IMR-90 (cell line): ENCODE data around the gene MLLT10. TPM values are rescaled to one million over a fixed set of nuclear protein-coding genes. Genes with fewer than 3 reads are reported as not detected.
A peak's percentile ranks its signal among the peaks of the same experiment; 100 is the strongest.

Experiments
- ATAC-seq: fragments of 200-7000 bp; cut with Tn5 transposase; 2 replicates; pipeline ENCODE4 v1.9.1; 2020; ENCODE audit warnings: low read depth, mild to moderate bottlenecking, moderate library complexity
- BruUV-seq: library from RNA; stranded (reverse); fragments of 400-500 nt; replicated peaks from 2 replicates; lab custom pipeline; 2021; lab: Mats Ljungman, UMichigan
- CTCF ChIA-PET: fragments of 300-600 bp; formaldehyde crosslinking; extraction: SDS; loops from one replicate; lab custom pipeline; 2021; ENCODE audit warnings: antibody characterized with exemption; lab: Yijun Ruan, JAX
- POLR2A ChIA-PET: fragments of 300-600 bp; sonication (Branson Sonifier 250); formaldehyde crosslinking; loops from one replicate; lab custom pipeline; 2022; ENCODE audit warnings: antibody characterized with exemption; ENCODE audit not compliant: unreplicated experiment; lab: Charles Lee
- DNase-seq: peaks from one replicate; pipeline ENCODE4 v3.0.0; 2013
- H2AFZ ChIP-seq: replicated peaks from 2 replicates; pipeline ENCODE3; 2013; ENCODE audit warnings: low read length, mild to moderate bottlenecking; ENCODE audit not compliant: poor library complexity
- H2AK5ac ChIP-seq: 2 replicates; pipeline ENCODE4 v1.6.1; 2013; ENCODE audit warnings: low read depth, low read length, inconsistent platforms
- H2AK9ac ChIP-seq: replicated peaks from 2 replicates; pipeline ENCODE3; 2013; ENCODE audit warnings: mild to moderate bottlenecking, low read depth, low read length, moderate library complexity; ENCODE audit not compliant: poor library complexity
- H2BK120ac ChIP-seq: 2 replicates; pipeline ENCODE4 v1.6.1; 2013; ENCODE audit warnings: low read depth, low read length, inconsistent platforms
- H2BK15ac ChIP-seq: 3 replicates; pipeline ENCODE4 v1.6.1; 2013; ENCODE audit warnings: low read depth, low read length, inconsistent platforms
- H2BK20ac ChIP-seq: 2 replicates; pipeline ENCODE4 v1.6.1; 2013; ENCODE audit warnings: low read depth, mild to moderate bottlenecking, inconsistent platforms, low read length, moderate library complexity
- H2BK5ac ChIP-seq: 2 replicates; pipeline ENCODE4 v1.6.1; 2013; ENCODE audit warnings: mild to moderate bottlenecking, low read depth, low read length, inconsistent platforms; ENCODE audit not compliant: poor library complexity, severe bottlenecking
- H3K14ac ChIP-seq: replicated peaks from 2 replicates; pipeline ENCODE4 v1.6.1; 2013; ENCODE audit warnings: low read depth, low read length, inconsistent platforms
- H3K18ac ChIP-seq: 2 replicates; pipeline ENCODE4 v1.6.1; 2013; ENCODE audit warnings: low read depth, low read length, control low read depth
- H3K23ac ChIP-seq: 2 replicates; pipeline ENCODE4 v1.6.1; 2013; ENCODE audit warnings: low read depth, low read length, inconsistent platforms
- H3K27ac ChIP-seq: 2 replicates; pipeline ENCODE4 v1.5.1; 2013; ENCODE audit warnings: mild to moderate bottlenecking, control low read depth, low read length; ENCODE audit not compliant: insufficient read depth
- H3K27me3 ChIP-seq: 2 replicates; pipeline ENCODE4 v1.6.1; 2013; ENCODE audit warnings: low read length; ENCODE audit not compliant: control insufficient read depth, insufficient read depth
- H3K36me3 ChIP-seq: 2 replicates; pipeline ENCODE4 v1.6.1; 2013; ENCODE audit warnings: low read length, mixed read lengths; ENCODE audit not compliant: control insufficient read depth, insufficient read depth
- H3K4ac ChIP-seq: 2 replicates; pipeline ENCODE4 v1.6.1; 2013; ENCODE audit warnings: low read depth, low read length, inconsistent platforms
- H3K4me1 ChIP-seq: 2 replicates; pipeline ENCODE4 v1.6.1; 2013; ENCODE audit warnings: low read length, mixed read lengths; ENCODE audit not compliant: control insufficient read depth, insufficient read depth
- H3K4me2 ChIP-seq: 2 replicates; pipeline ENCODE4 v1.6.1; 2013; ENCODE audit warnings: low read depth, mild to moderate bottlenecking, control low read depth, low read length, moderate library complexity
- H3K4me3 ChIP-seq: 2 replicates; pipeline ENCODE4 v1.5.1; 2013; ENCODE audit warnings: low read depth, mild to moderate bottlenecking, control low read depth, low read length, moderate library complexity; ENCODE audit not compliant: insufficient read depth
- H3K56ac ChIP-seq: 2 replicates; pipeline ENCODE4 v1.6.1; 2013; ENCODE audit warnings: low read length, inconsistent platforms; ENCODE audit not compliant: insufficient read depth; ENCODE audit errors: extremely low read depth
- H3K79me1 ChIP-seq, 2 experiments: 2 replicates each; pipeline ENCODE4 v1.6.1; 2013; ENCODE audit warnings: low read length in 2 of 2, inconsistent platforms in 1 of 2, low read depth in 1 of 2
- H3K9ac ChIP-seq: 2 replicates; pipeline ENCODE4 v1.6.1; 2013; ENCODE audit warnings: low read depth, low read length, control low read depth
- H3K9me1 ChIP-seq: 2 replicates; pipeline ENCODE4 v1.6.1; 2013; ENCODE audit warnings: low read length, inconsistent platforms; ENCODE audit not compliant: insufficient read depth
- H3K9me3 ChIP-seq: 2 replicates; pipeline ENCODE4 v1.6.1; 2013; ENCODE audit warnings: low read length; ENCODE audit not compliant: control insufficient read depth, insufficient read depth
- H4K20me1 ChIP-seq: 2 replicates; pipeline ENCODE4 v1.6.1; 2013; ENCODE audit warnings: low read length, inconsistent platforms; ENCODE audit not compliant: insufficient read depth
- H4K5ac ChIP-seq: 2 replicates; pipeline ENCODE4 v1.6.1; 2013; ENCODE audit warnings: mild to moderate bottlenecking, low read depth, low read length, control low read depth
- H4K8ac ChIP-seq, 2 experiments: 2 replicates each; pipeline ENCODE4 v1.6.1; 2013; ENCODE audit warnings: low read depth in 2 of 2, low read length in 2 of 2, control low read depth in 1 of 2, inconsistent platforms in 1 of 2
- H4K91ac ChIP-seq: 2 replicates; pipeline ENCODE4 v1.6.1; 2013; ENCODE audit warnings: low read depth, low read length, inconsistent platforms; ENCODE audit not compliant: insufficient read depth
- CEBPB ChIP-seq: IDR thresholded peaks from 2 replicates; pipeline ENCODE4 v1.6.1; 2012; ENCODE audit warnings: low read depth, low read length, improper control_type of control experiment
- NFE2L2 ChIP-seq: fragments of 150-350 bp; IDR thresholded peaks from 2 replicates; pipeline ENCODE4 v1.6.1; 2016; ENCODE audit warnings: low read depth, mild to moderate bottlenecking, low read length
- USF2 ChIP-seq: fragments of 150-350 bp; IDR thresholded peaks from 2 replicates; pipeline ENCODE4 v1.6.1; 2017; ENCODE audit warnings: mild to moderate bottlenecking, antibody characterized with exemption, low read length, low read depth
- WGBS, 2 experiments: methylation state at CpG; one replicate each; pipeline versions ENCODE4 v1.1.5 to v1.1.7; 2013; ENCODE audit warnings: missing lambda C conversion rate in 2 of 2; ENCODE audit not compliant: insufficient read length in 1 of 2; ENCODE audit errors: extremely low coverage in 2 of 2; 5-methylcytosine and 5-hydroxymethylcytosine counted together
- dilution Hi-C: fragments of 300-500 bp; cut with HindIII; formaldehyde crosslinking; loops from one replicate; pipeline ENCODE4 v1.14.3; 2018; ENCODE audit warnings: low sequenced_read_pairs; ENCODE audit not compliant: unreplicated experiment
- in situ Hi-C: fragments of 300-500 bp; cut with MboI; formaldehyde crosslinking; loops from 3 replicates; pipeline ENCODE4 v1.14.3; 2019; ENCODE audit warnings: low sequenced_read_pairs, inconsistent platforms, mixed read lengths
- intact Hi-C: fragments of 100-400 bp; cut with micrococcal nuclease; formaldehyde crosslinking; loops from 2 replicates; pipeline ENCODE4 v1.10.0; 2022
- polyA plus RNA-seq, 3 experiments: library from polyadenylated mRNA; depleted of rRNA; stranded (reverse); fragments of >200 nt; gene quantifications; 2 replicates each; pipeline ENCODE4 v1.2.3, GENCODE V29; 2012; ENCODE audit warnings: low replicate concordance in 1 of 3
- total RNA-seq: library from RNA; depleted of rRNA; stranded (reverse); fragments of >200 nt; gene quantifications from 2 replicates; pipeline ENCODE4 v1.2.3, GENCODE V29; 2012

MLLT10 gene
- total and polyA plus RNA-seq, 2 of the 4 experiments (the other 2 are of a cell fraction): 22.5 to 29.0 TPM

DNA sequence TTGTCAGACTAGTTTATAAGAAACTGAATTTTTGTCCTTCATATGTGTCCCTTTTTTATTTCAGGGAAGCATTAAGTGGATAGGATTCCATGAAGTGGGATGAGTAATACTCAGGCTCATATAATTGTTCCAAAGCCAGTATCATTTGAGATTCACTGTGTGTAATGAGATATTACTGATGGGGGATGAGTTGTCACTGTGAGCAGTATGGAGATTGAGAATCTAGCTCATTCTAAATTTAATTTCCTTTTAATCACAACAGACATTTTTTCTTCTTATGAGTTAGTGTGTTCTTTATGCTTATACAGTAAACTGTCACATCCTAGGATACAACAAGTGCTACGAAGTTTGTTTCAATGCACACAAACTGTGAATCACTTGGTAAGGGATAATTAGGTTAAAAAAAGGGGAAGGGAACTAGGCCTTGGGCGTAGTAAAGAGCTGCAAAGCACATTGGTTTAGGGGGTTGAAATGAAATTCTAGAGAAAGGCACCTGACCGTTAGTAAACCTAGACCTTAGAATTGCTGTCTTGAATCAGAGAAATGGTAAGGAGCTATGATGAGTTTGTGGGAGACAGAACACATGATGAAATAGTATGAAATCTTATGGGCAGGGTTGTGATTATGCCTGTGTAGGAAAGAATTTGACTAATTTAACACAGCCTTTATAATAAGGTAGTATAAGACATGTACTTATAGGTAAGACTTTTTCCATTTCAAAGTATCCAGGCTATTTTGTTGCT is 153.4 kb downstream of the MLLT10 start:
- Histone ChIP-seq H4K5ac (no peak overlapping the region), H4K91ac (no peak overlapping the region), H3K9me1 (peaks cover 3% of the 10 kb centered on the region; the same call in 1 of the 2 replicates), H3K27ac (no peak overlapping the region), H3K4ac (no peak overlapping the region), H2AFZ (no peak overlapping the region), H4K8ac (no peak overlapping the region), H3K4me3 (no peak overlapping the region), H3K4me1 (no peaks in the 10 kb centered on the region), H3K4me2 (no peak overlapping the region), H2BK120ac (no peak overlapping the region), H3K9ac (no peak overlapping the region), H3K36me3 (peaks cover 4% of the 10 kb centered on the region), H3K14ac (peak overlapping the region; percentile 23; the same call in 1 of the 2 replicates), H3K9me3 (no peaks in the 10 kb centered on the region), H3K27me3 (no peaks in the 10 kb centered on the region), H2AK5ac (no peak overlapping the region), H2AK9ac (no peak overlapping the region), H4K20me1 (0 out of 2 replicates have a peak, but pooled peaks cover 2% of the 10 kb centered on the region), H3K23ac (no peak overlapping the region), H3K79me1 (peaks cover 16 to 24% of the 10 kb centered on the region in 2 experiments; a peak in 3 of 4 replicates), H2BK5ac (no peak overlapping the region), H3K18ac (0 out of 2 replicates have a peak overlapping the region, but pooled peaks have one; percentile 40), H3K56ac (no peak overlapping the region), H2BK15ac (no peak overlapping the region), H2BK20ac (no peak overlapping the region)
- peak; percentile 72 for ATAC-seq
- in situ Hi-C loops: no loop called here
- WGBS, 2 experiments: no CpG with 5 or more reads among the region's 3 CpGs
- dilution Hi-C loops: no loop called here
- POLR2A ChIA-PET: no interaction called here
- TF ChIP-seq USF2 (no peak), NFE2L2 (no peak), CEBPB (peak; percentile 41; the same call in 1 of the 2 replicates)
- no TSS peak for BruUV-seq
- DNase-seq: peak; percentile 52
- CTCF ChIA-PET: interaction anchor here (1.2 kb wide), 1 partner anchor 13 kb away, joined by 3 read pairs; no protein-coding TSS in a partner anchor
- intact Hi-C loops: no loop called here
